H1 (cell line): ENCODE results near the gene DPP4. TPM values are rescaled to one million over a fixed set of nuclear protein-coding genes. Genes with fewer than 3 reads are reported as not detected.

Experiments used
- CTCF ChIA-PET: fragments of 300-600 bp; sonication (Branson Sonifier 250); formaldehyde crosslinking; loops from one replicate; lab custom pipeline; 2021; ENCODE audit not compliant: partially characterized antibody; lab: Charles Lee
- POLR2A ChIA-PET: fragments of 300-600 bp; sonication (Branson Sonifier 250); formaldehyde crosslinking; loops from one replicate; lab custom pipeline; 2021; ENCODE audit warnings: inconsistent platforms; ENCODE audit not compliant: partially characterized antibody; lab: Charles Lee
- DNase-seq, 2 experiments: peaks; one replicate each; pipeline versions ENCODE4 v3.0.0 to v3.0.0-alpha.2; 2010 to 2022; ENCODE audit warnings: low spot score in 2 of 2, low read depth in 1 of 2, mixed read lengths in 1 of 2
- FAIRE-seq: peaks from 2 replicates; lab custom pipeline; 2011; peaks lifted over from hg19 to GRCh38; lab: Jason Lieb, UNC
- H2AFZ ChIP-seq: 2 replicates; pipeline ENCODE4 v1.8.1; 2012; ENCODE audit warnings: low read length, inconsistent platforms
- H2AK5ac ChIP-seq: 2 replicates; pipeline ENCODE4 v1.6.1; 2013; ENCODE audit warnings: low read depth, low read length
- H2BK120ac ChIP-seq: replicated peaks from 2 replicates; pipeline ENCODE3; 2013; ENCODE audit warnings: low read depth, low read length, inconsistent platforms
- H2BK12ac ChIP-seq: 2 replicates; pipeline ENCODE4 v1.6.1; 2013; ENCODE audit warnings: low read depth, low read length
- H2BK15ac ChIP-seq: 2 replicates; pipeline ENCODE4 v1.6.1; 2013; ENCODE audit warnings: low read length
- H2BK20ac ChIP-seq: 2 replicates; pipeline ENCODE4 v1.6.1; 2013; ENCODE audit warnings: low read length
- H2BK5ac ChIP-seq: 2 replicates; pipeline ENCODE4 v1.6.1; 2013; ENCODE audit warnings: low read depth, low read length
- H3K14ac ChIP-seq: 2 replicates; pipeline ENCODE4 v1.6.1; 2013; ENCODE audit warnings: inconsistent platforms; ENCODE audit not compliant: insufficient read length
- H3K18ac ChIP-seq: 2 replicates; pipeline ENCODE4 v1.6.1; 2013; ENCODE audit warnings: low read length; ENCODE audit errors: extremely low read depth
- H3K23ac ChIP-seq: 2 replicates; pipeline ENCODE4 v1.6.1; 2013; ENCODE audit warnings: inconsistent platforms; ENCODE audit not compliant: insufficient read length
- H3K23me2 ChIP-seq: 2 replicates; pipeline ENCODE4 v1.6.1; 2013; ENCODE audit warnings: low read depth, low read length
- H3K27ac ChIP-seq: 2 replicates; pipeline ENCODE4 v1.6.1; 2011; ENCODE audit warnings: low read depth, low read length, inconsistent platforms
- H3K27me3 ChIP-seq, 4 experiments: replicated peaks in 1 of 4; 1 replicate in 1 of 4; 2 replicates in 3 of 4; pipeline versions ENCODE4 v1.6.1 to v1.8.1; 2011 to 2013; ENCODE audit warnings: low read length in 3 of 4, mild to moderate bottlenecking in 3 of 4, inconsistent platforms in 2 of 4, mixed read lengths in 2 of 4, moderate library complexity in 1 of 4; ENCODE audit not compliant: control insufficient read depth in 3 of 4, insufficient read depth in 3 of 4; ENCODE audit errors: extremely low read depth in 1 of 4
- H3K36me3 ChIP-seq, 4 experiments: 2 replicates each; pipeline versions ENCODE4 v1.6.1 to v1.8.1; 2011 to 2013; ENCODE audit warnings: mild to moderate bottlenecking in 4 of 4, low read length in 3 of 4, moderate library complexity in 2 of 4, control low read depth in 1 of 4, inconsistent platforms in 1 of 4; ENCODE audit not compliant: insufficient read depth in 4 of 4, control insufficient read depth in 2 of 4
- H3K4ac ChIP-seq: replicated peaks from 2 replicates; pipeline ENCODE3; 2013; ENCODE audit warnings: low read length, low read depth, mixed read lengths, inconsistent platforms; ENCODE audit not compliant: insufficient read length
- H3K4me1 ChIP-seq, 4 experiments: replicated peaks in 1 of 4; 1 replicate in 1 of 4; 2 replicates in 3 of 4; pipeline versions ENCODE4 v1.6.1 to v1.8.1; 2011 to 2013; ENCODE audit warnings: low read length in 3 of 4, inconsistent platforms in 2 of 4, mixed read lengths in 1 of 4; ENCODE audit not compliant: insufficient read depth in 4 of 4, control insufficient read depth in 3 of 4
- H3K4me2 ChIP-seq, 2 experiments: 2 replicates each; pipeline versions ENCODE4 v1.6.1 to v1.8.1; 2011 to 2013; ENCODE audit warnings: low read depth in 2 of 2, low read length in 2 of 2, control low read depth in 1 of 2, inconsistent platforms in 1 of 2, mild to moderate bottlenecking in 1 of 2; ENCODE audit not compliant: insufficient read depth in 1 of 2
- H3K4me3 ChIP-seq, 4 experiments: fragments of 200-600, 300-600 bp in 1 of 4; sonication (generic), shearing (Covaris generic), sonication (Bioruptor Twin) in 1 of 4; 2 replicates each; pipeline versions ENCODE4 v1.5.1 to v1.8.1; 2011 to 2016; ENCODE audit warnings: low read length in 4 of 4, low read depth in 3 of 4, control low read depth in 2 of 4, inconsistent platforms in 2 of 4, mild to moderate bottlenecking in 2 of 4, mixed read lengths in 1 of 4, moderate library complexity in 1 of 4; ENCODE audit not compliant: insufficient read depth in 2 of 4; ENCODE audit errors: extremely low read depth in 1 of 4
- H3K56ac ChIP-seq: replicated peaks from 2 replicates; pipeline ENCODE3; 2013; ENCODE audit warnings: low read depth, mild to moderate bottlenecking, mixed read lengths, low read length, inconsistent platforms; ENCODE audit not compliant: insufficient read length
- H3K79me1 ChIP-seq: 2 replicates; pipeline ENCODE4 v1.6.1; 2013; ENCODE audit warnings: low read depth, low read length, control low read depth
- H3K79me2 ChIP-seq, 2 experiments: 2 replicates each; pipeline versions ENCODE4 v1.6.1 to v1.8.1; 2012 to 2013; ENCODE audit warnings: low read length in 2 of 2, mild to moderate bottlenecking in 2 of 2, inconsistent platforms in 1 of 2; ENCODE audit not compliant: insufficient read depth in 2 of 2, control insufficient read depth in 1 of 2
- H3K9ac ChIP-seq, 4 experiments: replicated peaks in 1 of 4; 1 replicate in 1 of 4; 2 replicates in 3 of 4; pipeline versions ENCODE4 v1.6.1 to v1.8.1; 2011 to 2013; ENCODE audit warnings: low read depth in 3 of 4, low read length in 3 of 4, control low read depth in 2 of 4, mild to moderate bottlenecking in 2 of 4, moderate library complexity in 2 of 4, inconsistent platforms in 1 of 4; ENCODE audit errors: extremely low read depth in 1 of 4
- H3K9me3 ChIP-seq, 2 experiments: 2 replicates each; pipeline versions ENCODE4 v1.6.1 to v1.8.1; 2012 to 2013; ENCODE audit warnings: mild to moderate bottlenecking in 2 of 2, moderate library complexity in 2 of 2, control low read depth in 1 of 2, inconsistent platforms in 1 of 2, low read depth in 1 of 2, low read length in 1 of 2, mixed read lengths in 1 of 2; ENCODE audit not compliant: insufficient read depth in 2 of 2
- H4K20me1 ChIP-seq, 2 experiments: replicated peaks in 1 of 2; 2 replicates each; pipeline versions ENCODE3 to v1.8.1; 2011 to 2013; ENCODE audit warnings: inconsistent platforms in 2 of 2, low read length in 2 of 2, mild to moderate bottlenecking in 1 of 2; ENCODE audit not compliant: insufficient read depth in 2 of 2, control insufficient read depth in 1 of 2
- H4K5ac ChIP-seq: 2 replicates; pipeline ENCODE4 v1.6.1; 2013; ENCODE audit warnings: low read length, low read depth, mixed read lengths, inconsistent platforms; ENCODE audit not compliant: insufficient read length
- H4K8ac ChIP-seq: 2 replicates; pipeline ENCODE4 v1.8.0; 2013; ENCODE audit warnings: mild to moderate bottlenecking, moderate library complexity, low read length, inconsistent platforms; ENCODE audit not compliant: insufficient read depth; ENCODE audit errors: extremely low read depth
- H4K91ac ChIP-seq: replicated peaks from 2 replicates; pipeline ENCODE3; 2013; ENCODE audit warnings: low read length, mixed read lengths, inconsistent platforms; ENCODE audit not compliant: insufficient read length
- BCL11A ChIP-seq, 2 experiments: IDR thresholded peaks; one replicate each; pipeline ENCODE4 v1.6.1; 2011; ENCODE audit warnings: low read depth in 2 of 2, low read length in 2 of 2, mild to moderate bottlenecking in 2 of 2
- CBX5 ChIP-seq: fragments of 300-800, 300-1000 bp; sonication (generic); IDR thresholded peaks from 2 replicates; pipeline ENCODE4 v1.7.1; 2016; ENCODE audit warnings: antibody characterized with exemption, low read length, low read depth
- EP300 ChIP-seq, 2 experiments: IDR thresholded peaks; 1 replicate in 1 of 2; 2 replicates in 1 of 2; pipeline ENCODE4 v1.6.1; 2011 to 2012; ENCODE audit warnings: low read depth in 2 of 2, low read length in 2 of 2, mild to moderate bottlenecking in 2 of 2, borderline replicate concordance in 1 of 2, inconsistent platforms in 1 of 2, moderate library complexity in 1 of 2
- FOSL1 ChIP-seq: IDR thresholded peaks from 2 replicates; pipeline ENCODE4 v1.6.1; 2011; ENCODE audit warnings: mild to moderate bottlenecking, low read depth, low read length, moderate library complexity; ENCODE audit not compliant: insufficient read depth
- JUN ChIP-seq: IDR thresholded peaks from 2 replicates; pipeline ENCODE4 v1.6.1; 2011; ENCODE audit warnings: low read depth, mild to moderate bottlenecking, improper control_type of control experiment, low read length
- JUND ChIP-seq: IDR thresholded peaks from 2 replicates; pipeline ENCODE4 v1.6.1; 2011; ENCODE audit warnings: mild to moderate bottlenecking, improper control_type of control experiment, low read length
- RBBP5 ChIP-seq: IDR thresholded peaks from 2 replicates; pipeline ENCODE4 v1.7.1; 2012; ENCODE audit warnings: low read depth, mild to moderate bottlenecking, inconsistent platforms, low read length, moderate library complexity, borderline replicate concordance
- RXRA ChIP-seq: IDR thresholded peaks from 2 replicates; pipeline ENCODE4 v1.6.1; 2011; ENCODE audit warnings: low read depth, mild to moderate bottlenecking, low read length, moderate library complexity; ENCODE audit not compliant: insufficient read depth
- SIRT6 ChIP-seq: IDR thresholded peaks from one replicate; pipeline ENCODE4 v1.7.1; 2012; ENCODE audit warnings: low read length, inconsistent platforms
- SIX5 ChIP-seq: IDR thresholded peaks from 2 replicates; pipeline ENCODE4 v1.6.1; 2011; ENCODE audit warnings: mild to moderate bottlenecking, low read depth, low read length
- SP1 ChIP-seq: IDR thresholded peaks from 2 replicates; pipeline ENCODE4 v1.6.1; 2011; ENCODE audit warnings: low read depth, low read length
- TAF7 ChIP-seq: optimal IDR thresholded peaks from 2 replicates; pipeline ENCODE3; 2011; ENCODE audit warnings: low read depth, mild to moderate bottlenecking, inconsistent platforms, low read length, moderate library complexity, borderline replicate concordance
- WGBS, 2 experiments: shearing (Covaris generic) in 1 of 2; methylation state at CpG; one replicate each; pipeline versions ENCODE4 v1.1.6 to v1.1.7; 2013 to 2015; ENCODE audit warnings: low lambda C conversion rate in 2 of 2, mixed read lengths in 2 of 2, inconsistent platforms in 1 of 2, low coverage in 1 of 2, missing lambda C conversion rate in 1 of 2; ENCODE audit not compliant: insufficient replicate concordance in 2 of 2, insufficient coverage in 1 of 2, insufficient read length in 1 of 2; ENCODE audit errors: extremely low coverage in 1 of 2, missing lambda C conversion rate in 1 of 2; 5-methylcytosine and 5-hydroxymethylcytosine counted together
- polyA plus RNA-seq, 7 experiments: library from polyadenylated mRNA; depleted of rRNA in 3 of 7; stranded (reverse) in 5 of 7; unstranded in 2 of 7; fragments of >200 nt in 5 of 7; fragments of 200-250 nt in 2 of 7; gene quantifications; 1 replicate in 5 of 7; 2 replicates in 1 of 7; 4 replicates in 1 of 7; pipeline versions ENCODE4 v1.2.1 to v1.2.3, GENCODE V29; 2011 to 2013; ENCODE audit warnings: missing spikeins in 2 of 7, mixed read lengths in 2 of 7
- total RNA-seq: library from RNA; stranded (reverse); fragmentation: NEBNext Ultra II Directional; extraction: Animal tissue kit (Norgen Biotek cat#: 25700); gene quantifications from 2 replicates; pipeline ENCODE4 v1.2.1, GENCODE V29; 2021
- TF ChIP-seq, protein P1 (sequence below): IDR thresholded peaks from 2 replicates; pipeline ENCODE4 v1.6.1; 2012; ENCODE audit warnings: low read length, inconsistent platforms

DPP4 gene
- total and polyA plus RNA-seq, 2 of the 8 experiments (the other 6 are each of a cell fraction or from before 2014, with no cell fraction given) = 1.3 to 3.1 TPM

DNA sequence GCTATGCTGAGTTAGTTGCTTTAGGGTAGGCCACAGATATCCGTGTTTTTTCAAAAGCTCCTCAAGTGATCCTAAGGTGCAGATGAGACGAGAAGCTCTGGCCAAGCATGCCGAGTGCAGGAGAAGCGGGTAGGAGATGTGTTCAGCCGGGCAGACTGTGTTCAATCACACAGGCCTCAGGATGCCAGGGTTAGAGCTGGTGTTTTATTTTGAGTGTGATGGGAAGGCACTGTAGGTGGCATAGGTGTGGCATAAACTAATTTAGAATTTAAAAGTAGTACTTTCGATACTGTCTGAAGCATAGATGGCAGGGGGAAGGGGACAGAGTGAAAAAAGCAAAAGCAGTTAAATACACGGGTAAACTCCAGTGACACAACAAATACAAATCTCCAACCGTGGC, 30.9 kb downstream of the DPP4 start:
- POLR2A ChIA-PET = no interaction called here
- no peak overlapping the region for H2BK20ac ChIP-seq
- H3K56ac ChIP-seq = no peak overlapping the region
- no peak overlapping the region for H2BK5ac ChIP-seq
- no peak overlapping the region for H3K27ac ChIP-seq
- H3K79me1 ChIP-seq = no peaks in the 10 kb centered on the region
- peaks cover 0 to 2% (median 0%) of the 10 kb centered on the region in 4 experiments; a peak in 1 of 8 replicates for H3K36me3 ChIP-seq
- no peak overlapping the region for H3K9ac ChIP-seq
- peaks cover 0 to 1% of the 10 kb centered on the region in 2 experiments for H4K20me1 ChIP-seq
- H3K4me2 ChIP-seq = no peak overlapping the region
- H3K14ac ChIP-seq = no peak overlapping the region
- H2BK12ac ChIP-seq = no peak overlapping the region
- H3K4me3 ChIP-seq = no peak overlapping the region
- FAIRE-seq = no peak
- H2BK15ac ChIP-seq = no peak overlapping the region
- no peaks in the 10 kb centered on the region; the same call in 1 of the 2 replicates for H3K23me2 ChIP-seq
- no peak overlapping the region for H4K5ac ChIP-seq
- H3K9me3 ChIP-seq = no peaks in the 10 kb centered on the region
- H3K27me3 ChIP-seq = no peaks in the 10 kb centered on the region
- no peak overlapping the region for H3K4ac ChIP-seq
- WGBS, 2 experiments = 85% methylated on average over 8 of the region's 8 CpGs; no CpG with 5 or more reads in 1 of the 2 experiments
- no peak overlapping the region for H3K18ac ChIP-seq
- no peak overlapping the region for H4K91ac ChIP-seq
- no peak for DNase-seq
- no peak overlapping the region for H3K23ac ChIP-seq
- no peak overlapping the region for H2AK5ac ChIP-seq
- H3K4me1 ChIP-seq = peaks cover 0 to 2% (median 0%) of the 10 kb centered on the region in 4 experiments; a peak in 1 of 7 replicates
- no peak overlapping the region for H2AFZ ChIP-seq
- CTCF ChIA-PET = interaction anchor here (1.0 kb wide), 1 partner anchor 35 kb away, joined by 4 read pairs; no protein-coding TSS in a partner anchor
- H3K79me2 ChIP-seq = no peaks in the 10 kb centered on the region
- no peak overlapping the region for H2BK120ac ChIP-seq
- no peak overlapping the region for H4K8ac ChIP-seq
- TF ChIP-seq, protein P1, sequence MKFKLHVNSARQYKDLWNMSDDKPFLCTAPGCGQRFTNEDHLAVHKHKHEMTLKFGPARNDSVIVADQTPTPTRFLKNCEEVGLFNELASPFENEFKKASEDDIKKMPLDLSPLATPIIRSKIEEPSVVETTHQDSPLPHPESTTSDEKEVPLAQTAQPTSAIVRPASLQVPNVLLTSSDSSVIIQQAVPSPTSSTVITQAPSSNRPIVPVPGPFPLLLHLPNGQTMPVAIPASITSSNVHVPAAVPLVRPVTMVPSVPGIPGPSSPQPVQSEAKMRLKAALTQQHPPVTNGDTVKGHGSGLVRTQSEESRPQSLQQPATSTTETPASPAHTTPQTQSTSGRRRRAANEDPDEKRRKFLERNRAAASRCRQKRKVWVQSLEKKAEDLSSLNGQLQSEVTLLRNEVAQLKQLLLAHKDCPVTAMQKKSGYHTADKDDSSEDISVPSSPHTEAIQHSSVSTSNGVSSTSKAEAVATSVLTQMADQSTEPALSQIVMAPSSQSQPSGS = no peak
- TF ChIP-seq SP1 = no peak
- TF ChIP-seq CBX5 = no peak
- TF ChIP-seq SIRT6 = no peak
- TF ChIP-seq JUN = no peak
- TF ChIP-seq TAF7 = no peak
- no peak for TF ChIP-seq JUND
- TF ChIP-seq FOSL1 = no peak
- no peak for TF ChIP-seq RXRA
- TF ChIP-seq EP300 (IDR thresholded peaks at IDR 0.05; ENCODE audit: borderline replicate concordance in 1 of 2, low read depth in 2 of 2, low read length in 2 of 2) = no peak
- no peak for TF ChIP-seq BCL11A (IDR thresholded peaks at IDR 0.05; ENCODE audit: low read depth in 2 of 2, low read length in 2 of 2)
- TF ChIP-seq RBBP5 = no peak
- TF ChIP-seq SIX5 = no peak
